Effector memory CD4-positive, alpha-beta T cell (primary cell): ENCODE measurements around the gene GAMT.

ENCODE experiments used
- DNase-seq, 3 donors: peaks; one replicate each; pipeline ENCODE4 v3.0.0-alpha.2; 2020
- H3K27ac ChIP-seq: 2 replicates; pipeline ENCODE4 v1.7.0; 2013; ENCODE audit warnings: mild to moderate bottlenecking, low read length, moderate library complexity; ENCODE audit not compliant: insufficient read depth, poor library complexity, severe bottlenecking
- H3K27me3 ChIP-seq: replicated peaks from 2 replicates; pipeline ENCODE4 v1.7.0; 2013; ENCODE audit warnings: mild to moderate bottlenecking, low read length; ENCODE audit not compliant: insufficient read depth, control insufficient read depth, poor library complexity, severe bottlenecking
- H3K36me3 ChIP-seq: 2 replicates; pipeline ENCODE4 v1.7.0; 2013; ENCODE audit warnings: mild to moderate bottlenecking, low read length, moderate library complexity; ENCODE audit not compliant: control insufficient read depth, insufficient read depth
- H3K4me1 ChIP-seq: 2 replicates; pipeline ENCODE4 v1.7.0; 2013; ENCODE audit warnings: low read length, mild to moderate bottlenecking; ENCODE audit not compliant: control insufficient read depth, insufficient read depth, poor library complexity, severe bottlenecking
- H3K4me3 ChIP-seq: 2 replicates; pipeline ENCODE4 v1.7.0; 2013; ENCODE audit warnings: low read length, low read depth, mild to moderate bottlenecking; ENCODE audit not compliant: insufficient read depth, poor library complexity, severe bottlenecking
- H3K9me3 ChIP-seq: 2 replicates; pipeline ENCODE4 v1.7.0; 2013; ENCODE audit warnings: mild to moderate bottlenecking, low read length, moderate library complexity; ENCODE audit not compliant: control insufficient read depth

Gene GAMT

DNA sequence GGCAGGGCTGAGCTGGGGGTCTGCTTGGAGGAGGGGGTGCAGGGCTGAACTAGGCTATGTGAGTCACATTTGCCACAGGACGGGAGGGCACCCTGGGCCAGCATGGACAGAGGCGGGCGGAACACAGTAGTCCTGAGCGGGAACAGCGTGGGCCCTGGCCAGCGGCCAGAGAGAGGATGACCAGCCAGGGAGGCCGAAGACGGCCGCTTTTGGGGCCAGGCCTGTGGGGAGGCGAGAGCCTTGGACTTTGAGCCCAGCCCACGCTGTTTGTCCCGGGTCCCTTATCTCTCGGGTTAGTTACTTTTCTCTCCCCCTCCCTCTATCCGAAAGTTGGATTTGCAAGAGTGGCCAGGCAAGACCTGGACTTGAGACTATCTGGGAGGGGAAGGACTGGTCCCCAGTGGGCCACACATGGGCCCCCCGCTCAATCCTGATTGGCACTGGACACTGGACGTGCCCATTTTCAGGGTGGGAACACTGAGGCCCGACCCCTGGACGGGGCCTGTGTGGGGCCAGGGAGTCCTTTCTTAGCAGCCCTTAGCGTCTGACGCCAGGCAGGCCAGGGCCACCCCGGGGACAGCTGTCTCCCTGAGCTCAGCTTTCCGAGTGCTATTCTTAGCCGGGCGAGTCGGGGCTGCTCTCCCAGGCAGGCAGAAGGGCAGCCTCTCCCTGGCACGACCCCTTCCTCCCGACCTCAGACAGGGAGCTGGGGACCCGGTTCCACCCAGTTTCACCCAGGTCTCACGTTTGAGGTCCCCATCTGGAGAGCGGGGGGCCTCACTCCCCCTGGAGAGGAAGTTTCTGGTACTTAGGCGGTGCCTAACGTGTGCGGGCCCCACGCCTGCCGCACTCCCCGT lies 833 bp downstream of the GAMT start:
- no peak overlapping the region for H3K27ac ChIP-seq
- H3K9me3 ChIP-seq = no peaks in the 10 kb centered on the region
- H3K36me3 ChIP-seq = no peaks in the 10 kb centered on the region
- H3K4me3 ChIP-seq = peak overlapping the region; percentile 62
- peaks cover 24% of the 10 kb centered on the region for H3K4me1 ChIP-seq
- H3K27me3 ChIP-seq = no peaks in the 10 kb centered on the region
- no peak for DNase-seq

GRCh38 chr19:1399745-1400144 lies 1.6 kb downstream of the GAMT start:
- Histone ChIP-seq H3K36me3 (no peaks in the 10 kb centered on the region), H3K27ac (no peak overlapping the region), H3K4me1 (peaks cover 24% of the 10 kb centered on the region), H3K27me3 (no peaks in the 10 kb centered on the region), H3K9me3 (no peaks in the 10 kb centered on the region), H3K4me3 (no peak overlapping the region)
- no peak for DNase-seq

DNA sequence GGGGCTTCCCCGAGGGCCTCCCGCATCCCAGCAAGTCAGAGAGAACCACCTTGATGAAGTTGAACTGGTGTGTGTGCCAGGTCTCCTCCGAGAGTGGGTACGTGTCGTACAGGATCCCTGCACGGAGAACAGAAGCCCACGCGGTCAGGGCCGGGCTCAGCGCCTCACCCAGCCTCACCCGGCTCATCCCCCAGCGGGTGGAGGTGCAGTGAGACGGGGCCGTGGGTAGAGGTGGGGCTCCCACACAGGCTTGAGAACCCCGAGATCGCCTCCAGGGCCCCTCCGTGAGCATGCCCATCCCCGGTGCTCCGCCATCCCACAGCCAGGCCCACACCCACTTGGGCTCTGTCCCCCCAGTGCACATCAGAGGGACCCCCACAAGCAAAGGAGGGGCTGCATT lies 2.3 kb downstream of the GAMT start:
- no peaks in the 10 kb centered on the region for H3K27me3 ChIP-seq
- no peaks in the 10 kb centered on the region for H3K36me3 ChIP-seq
- peaks cover 24% of the 10 kb centered on the region for H3K4me1 ChIP-seq
- H3K27ac ChIP-seq = no peak overlapping the region
- DNase-seq = no peak
- no peak overlapping the region for H3K4me3 ChIP-seq
- no peaks in the 10 kb centered on the region for H3K9me3 ChIP-seq

DNA sequence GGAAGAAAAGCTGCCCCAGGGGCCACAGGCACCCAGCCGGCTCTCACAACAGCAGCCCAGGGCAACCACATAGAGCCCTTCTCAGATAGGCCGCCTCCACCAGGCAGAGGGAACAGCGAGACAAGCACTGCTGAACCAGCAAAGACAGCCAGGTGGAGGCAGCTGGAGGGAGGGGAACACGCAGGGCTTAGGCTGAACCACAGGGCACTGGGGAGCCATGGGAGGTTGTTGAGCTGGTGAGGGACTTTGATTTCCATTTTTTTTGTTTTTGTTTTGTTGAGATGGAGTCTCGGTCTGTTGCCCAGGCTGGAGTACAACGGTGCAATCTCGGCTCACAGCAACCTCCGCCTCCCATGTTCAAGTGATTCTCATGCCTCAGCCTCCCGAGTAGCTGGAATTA lies 3.5 kb downstream of the GAMT start:
- Histone ChIP-seq H3K27me3 (no peaks in the 10 kb centered on the region), H3K4me3 (no peak overlapping the region), H3K9me3 (no peaks in the 10 kb centered on the region), H3K27ac (no peak overlapping the region), H3K36me3 (peaks cover 3% of the 10 kb centered on the region), H3K4me1 (peaks cover 24% of the 10 kb centered on the region)
- no peak for DNase-seq

DNA sequence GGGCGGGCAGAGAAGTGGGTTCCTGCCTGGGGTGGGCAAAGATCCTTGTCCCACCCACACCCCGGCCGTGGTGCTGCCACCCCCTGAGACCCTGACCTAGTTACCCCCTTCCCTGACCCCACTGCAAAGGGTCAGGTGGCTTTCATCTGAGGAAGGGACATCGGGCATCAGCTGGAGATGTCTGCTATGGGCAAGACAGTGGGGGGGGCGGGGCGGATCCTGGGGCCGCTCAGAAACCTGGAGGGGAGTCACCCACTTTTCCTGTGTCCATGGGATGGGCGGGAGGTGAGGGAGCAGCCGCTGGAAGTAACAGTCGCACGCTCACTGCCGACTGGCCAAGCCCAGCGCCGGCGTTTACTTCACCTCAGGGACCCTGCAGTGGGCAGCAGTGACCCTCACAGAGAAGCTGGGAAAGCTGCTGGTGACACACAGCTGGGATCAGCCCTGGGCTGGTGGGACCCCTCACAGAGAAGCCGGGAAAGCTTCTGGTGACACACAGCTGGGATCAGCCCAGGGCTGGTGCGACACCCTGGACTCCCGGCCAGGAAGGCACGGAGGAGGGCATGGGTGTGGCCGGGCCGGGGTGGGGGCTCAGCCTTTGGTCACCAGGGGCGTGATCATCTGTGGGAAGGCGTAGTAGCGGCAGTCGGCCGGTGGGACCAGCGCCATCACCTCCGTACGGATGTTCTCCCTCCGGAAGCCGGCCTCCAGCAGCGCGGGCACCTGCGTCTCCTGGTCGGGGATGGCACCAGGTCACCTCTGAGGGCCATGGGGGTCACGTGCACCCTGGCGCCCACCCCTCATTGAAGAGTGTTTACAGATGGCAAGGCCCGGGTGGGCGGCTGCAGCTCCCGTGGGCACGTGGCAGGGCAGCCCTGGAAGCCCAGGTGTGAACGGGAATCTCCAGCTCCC lies 4.3 kb downstream of the GAMT start:
- Histone ChIP-seq H3K4me1 (peaks cover 24% of the 10 kb centered on the region), H3K4me3 (no peak overlapping the region), H3K9me3 (no peaks in the 10 kb centered on the region), H3K27ac (no peak overlapping the region), H3K27me3 (no peaks in the 10 kb centered on the region), H3K36me3 (peaks cover 11% of the 10 kb centered on the region)
- DNase-seq = no peak

- no peak overlapping the region for H3K4me3 ChIP-seq
- no peak overlapping the region for H3K27ac ChIP-seq
- H3K36me3 ChIP-seq = peaks cover 13% of the 10 kb centered on the region
- no peaks in the 10 kb centered on the region for H3K9me3 ChIP-seq
- H3K27me3 ChIP-seq = no peaks in the 10 kb centered on the region
- H3K4me1 ChIP-seq = peaks cover 18% of the 10 kb centered on the region
- no peak for DNase-seq
These were observed 5.1 kb downstream of the GAMT start for GRCh38 chr19:1396019-1396767.

DNA sequence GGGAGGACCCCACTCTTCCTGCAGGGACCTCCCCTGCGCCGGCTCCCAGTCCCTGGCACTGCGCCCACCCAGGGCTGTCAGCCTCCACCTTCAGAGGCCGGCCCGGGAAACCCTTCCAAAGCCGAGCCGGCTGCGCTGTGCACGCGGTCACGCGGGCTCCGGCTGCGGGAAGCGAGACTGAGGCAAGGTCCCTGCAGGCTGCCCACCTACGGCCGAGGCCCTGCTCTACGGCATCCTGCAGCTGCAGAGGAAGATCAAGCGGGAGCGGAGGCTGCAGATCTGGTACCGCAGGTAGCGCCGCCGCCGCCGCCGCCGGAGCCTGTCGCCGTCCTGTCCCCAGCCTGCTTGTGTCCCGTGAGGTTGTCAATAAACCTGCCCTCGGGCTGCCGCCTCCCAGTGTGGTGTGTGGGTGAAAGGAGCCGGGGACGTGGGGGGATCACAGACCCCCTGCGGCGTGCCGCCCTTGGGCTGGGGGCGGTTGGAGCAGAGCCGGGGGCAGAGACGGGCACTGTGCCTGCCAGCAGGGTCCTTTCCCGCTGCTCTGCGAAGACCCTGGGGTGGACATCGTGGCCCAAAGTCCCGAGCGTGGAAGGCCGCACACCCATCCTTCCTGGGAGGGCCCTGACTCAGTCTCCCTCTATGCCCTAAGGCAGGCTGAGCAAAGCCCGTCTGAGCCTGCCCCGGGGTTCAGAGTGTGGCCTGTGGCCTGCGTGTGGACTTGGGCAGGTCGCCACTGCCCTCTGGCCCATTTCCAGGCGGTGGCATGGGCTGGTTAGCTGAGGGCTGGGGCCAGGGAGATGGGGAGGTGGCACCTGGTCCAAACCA lies 5.9 kb downstream of the GAMT start:
- peaks cover 15% of the 10 kb centered on the region for H3K36me3 ChIP-seq
- H3K27me3 ChIP-seq = no peaks in the 10 kb centered on the region
- no peak for DNase-seq
- no peak overlapping the region for H3K4me3 ChIP-seq
- peaks cover 11% of the 10 kb centered on the region for H3K4me1 ChIP-seq
- H3K9me3 ChIP-seq = no peaks in the 10 kb centered on the region
- H3K27ac ChIP-seq = no peak overlapping the region

DNA sequence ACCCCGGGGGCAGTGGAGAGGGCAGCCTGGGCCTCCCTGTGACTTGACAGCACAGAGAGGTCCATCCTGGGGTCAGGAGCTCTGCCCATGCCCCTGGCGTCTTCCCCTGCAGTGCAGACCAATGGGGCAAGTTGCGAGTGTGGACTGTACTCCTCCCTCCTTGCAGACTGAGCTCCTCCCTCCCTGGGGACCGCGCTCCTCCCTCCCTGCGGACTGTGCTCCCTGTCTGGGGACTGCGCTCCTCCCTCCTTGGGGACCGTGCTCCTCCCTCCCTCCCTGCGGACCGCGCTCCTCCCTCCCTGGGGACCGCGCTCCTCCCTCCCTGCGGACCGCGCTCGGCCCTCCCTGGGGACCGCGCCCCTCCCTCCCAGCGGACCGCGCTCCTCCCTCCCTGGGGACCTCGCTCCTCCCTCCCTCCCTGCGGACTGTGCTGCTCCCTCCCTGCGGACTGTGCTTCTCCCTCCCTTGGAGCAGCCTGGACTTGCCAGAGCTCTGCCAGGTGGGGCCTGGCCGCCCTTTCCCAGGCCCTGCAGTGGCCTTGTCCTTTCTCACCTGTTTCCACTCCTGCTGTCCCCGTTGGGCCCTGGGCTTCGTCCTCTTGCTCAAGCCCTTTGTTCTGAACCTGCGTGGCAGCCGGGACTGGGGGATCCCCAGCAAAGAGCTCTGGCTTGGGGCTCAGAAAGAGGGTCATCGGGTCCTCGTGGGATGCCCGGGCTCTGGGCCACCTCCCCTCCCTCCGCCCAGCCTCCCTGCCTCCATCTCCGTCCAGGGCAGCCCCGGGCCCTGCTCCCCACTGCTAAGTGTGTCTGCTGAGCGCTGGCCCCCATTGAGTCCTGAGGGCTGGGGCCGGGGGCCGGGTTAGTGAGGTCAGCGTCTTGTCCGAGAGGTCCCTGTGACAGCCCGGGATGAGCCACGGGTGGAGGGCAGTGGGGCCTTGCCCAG lies 6.8 kb downstream of the GAMT start:
- no peaks in the 10 kb centered on the region for H3K9me3 ChIP-seq
- H3K4me1 ChIP-seq = peaks cover 11% of the 10 kb centered on the region
- peaks cover 15% of the 10 kb centered on the region for H3K36me3 ChIP-seq
- no peak overlapping the region for H3K4me3 ChIP-seq
- H3K27me3 ChIP-seq = no peaks in the 10 kb centered on the region
- no peak overlapping the region for H3K27ac ChIP-seq
- DNase-seq = no peak
